Measurements from ENCODE around the gene PEPD.

PEPD gene

DNA sequence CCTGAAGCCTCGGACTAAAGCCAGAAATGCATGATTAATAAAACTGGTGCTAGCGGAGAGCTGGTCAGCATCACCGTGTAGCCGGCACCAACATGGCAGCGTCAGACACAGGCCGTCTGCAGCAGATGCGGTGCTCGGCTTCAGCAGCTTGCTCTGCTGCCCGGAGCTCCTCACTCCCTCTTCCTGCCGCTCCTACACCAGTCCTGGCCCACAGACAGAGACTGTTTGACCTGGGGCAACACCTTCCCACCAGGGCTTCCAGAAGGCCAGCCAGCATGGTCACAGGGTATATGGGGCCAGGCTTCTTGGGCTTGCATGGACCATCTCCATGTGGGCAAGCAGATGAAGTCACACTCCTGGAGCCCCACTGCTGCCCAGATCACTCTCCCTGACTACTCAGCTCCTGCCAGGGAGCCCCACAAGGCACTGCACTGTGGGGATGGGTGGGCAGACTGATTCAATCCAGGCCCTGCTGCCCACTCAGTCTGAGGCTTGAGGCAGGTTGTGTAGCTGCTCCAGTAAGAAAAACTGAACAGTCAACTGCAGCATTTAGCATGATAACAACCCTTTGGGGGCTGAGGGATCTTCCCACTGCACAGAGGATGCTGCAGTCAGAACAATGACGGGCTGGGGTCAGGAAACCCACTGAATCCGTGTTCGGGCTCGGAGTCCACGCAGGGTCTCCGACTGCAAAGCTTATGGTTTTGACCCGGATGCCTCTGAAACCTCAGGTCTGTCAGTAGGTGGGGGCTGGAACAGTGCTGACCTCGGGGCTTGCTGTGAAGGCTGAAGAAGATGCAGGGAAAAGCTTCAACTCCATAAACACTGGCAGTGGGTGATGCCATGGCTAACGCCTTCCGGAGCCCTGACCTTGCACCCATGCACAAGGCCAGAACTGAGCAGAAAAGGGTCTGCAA, 102.5 kb downstream of the PEPD start:
- DNase-seq, result no peak

DNA sequence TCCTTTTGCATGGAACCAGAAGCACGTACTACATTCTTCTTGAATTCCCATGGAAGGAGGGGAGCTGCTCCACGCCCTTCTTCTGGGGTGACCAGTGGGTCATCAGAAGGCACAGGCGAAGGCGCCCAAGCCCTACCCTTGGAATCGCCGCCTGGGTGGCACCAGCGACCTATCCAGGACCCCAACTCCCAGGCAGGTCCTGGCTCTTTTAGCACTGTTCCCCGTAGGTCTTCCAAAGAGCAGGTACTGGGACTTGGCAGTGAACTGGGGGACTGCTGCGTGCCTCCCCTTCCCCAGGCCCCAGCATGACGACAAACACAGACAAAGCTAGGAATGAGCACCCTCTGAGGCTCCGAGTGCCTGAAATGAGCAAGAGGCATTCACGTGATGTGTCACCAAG, 103.1 kb downstream of the PEPD start:
- DNase-seq, result peak; percentile 5

DNA sequence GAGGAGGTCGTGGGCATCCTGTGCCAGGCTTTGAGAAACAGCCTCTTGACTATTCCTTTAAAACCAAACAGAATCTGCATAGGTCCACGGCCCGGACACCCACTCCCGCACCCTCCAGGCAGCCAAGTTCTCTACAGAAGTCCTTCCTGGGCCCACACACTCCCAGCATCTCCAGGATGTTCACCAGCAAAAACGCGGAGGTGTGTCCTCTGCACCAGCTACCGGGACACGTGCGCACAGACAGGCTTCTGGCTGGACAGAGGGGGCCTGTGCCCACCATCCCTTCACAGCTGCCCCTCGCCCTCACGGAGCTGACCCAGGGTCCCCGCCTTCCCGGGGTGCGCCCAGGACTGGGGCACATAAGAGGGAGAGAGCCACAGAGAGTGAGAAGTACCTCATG, 103.8 kb downstream of the PEPD start:
- DNase-seq, result no peak

DNA sequence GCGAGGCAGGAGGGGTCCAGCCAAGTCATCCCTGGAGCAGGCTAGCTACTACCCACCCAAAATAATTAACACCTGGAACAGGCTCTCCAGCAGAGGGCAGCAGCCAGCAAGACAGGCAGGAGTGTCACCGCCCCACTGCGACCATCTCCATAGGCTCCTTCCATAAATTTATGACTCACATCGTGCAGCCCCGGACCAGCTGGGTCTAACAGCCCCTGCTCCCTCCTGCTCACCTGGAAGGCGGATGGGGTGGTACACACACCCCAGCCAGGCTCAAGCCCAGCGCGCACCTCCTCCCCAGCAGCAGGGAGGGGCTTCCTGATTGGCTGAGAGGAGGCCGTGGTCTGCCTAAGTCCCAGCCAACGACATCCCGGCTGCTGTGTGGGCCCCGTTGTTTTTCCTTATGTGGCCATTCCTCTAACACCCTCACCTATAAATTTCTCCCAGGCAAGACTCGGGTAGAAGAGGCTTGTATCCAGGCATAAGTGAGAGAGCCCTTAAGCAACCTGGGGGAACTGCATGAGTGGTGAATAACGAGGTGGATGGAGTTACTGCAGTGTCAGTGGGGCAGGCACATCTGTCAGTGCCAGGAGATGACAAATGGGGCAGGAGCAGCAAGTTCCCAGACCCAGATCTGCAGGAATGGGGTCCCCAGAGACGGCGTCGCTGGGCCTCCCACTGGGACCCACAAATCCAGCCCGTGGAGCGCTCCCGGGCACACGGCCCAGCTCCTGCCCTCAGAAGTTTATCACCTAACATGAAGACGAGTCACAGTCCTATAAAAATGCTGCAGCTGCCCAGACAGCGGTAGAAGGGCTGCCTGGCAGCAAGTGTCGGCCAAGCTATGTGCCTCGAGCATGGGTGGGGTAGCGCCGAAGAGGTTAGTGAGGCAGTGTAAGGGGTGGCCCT, 105.0 kb downstream of the PEPD start:
- no peak for DNase-seq

DNA sequence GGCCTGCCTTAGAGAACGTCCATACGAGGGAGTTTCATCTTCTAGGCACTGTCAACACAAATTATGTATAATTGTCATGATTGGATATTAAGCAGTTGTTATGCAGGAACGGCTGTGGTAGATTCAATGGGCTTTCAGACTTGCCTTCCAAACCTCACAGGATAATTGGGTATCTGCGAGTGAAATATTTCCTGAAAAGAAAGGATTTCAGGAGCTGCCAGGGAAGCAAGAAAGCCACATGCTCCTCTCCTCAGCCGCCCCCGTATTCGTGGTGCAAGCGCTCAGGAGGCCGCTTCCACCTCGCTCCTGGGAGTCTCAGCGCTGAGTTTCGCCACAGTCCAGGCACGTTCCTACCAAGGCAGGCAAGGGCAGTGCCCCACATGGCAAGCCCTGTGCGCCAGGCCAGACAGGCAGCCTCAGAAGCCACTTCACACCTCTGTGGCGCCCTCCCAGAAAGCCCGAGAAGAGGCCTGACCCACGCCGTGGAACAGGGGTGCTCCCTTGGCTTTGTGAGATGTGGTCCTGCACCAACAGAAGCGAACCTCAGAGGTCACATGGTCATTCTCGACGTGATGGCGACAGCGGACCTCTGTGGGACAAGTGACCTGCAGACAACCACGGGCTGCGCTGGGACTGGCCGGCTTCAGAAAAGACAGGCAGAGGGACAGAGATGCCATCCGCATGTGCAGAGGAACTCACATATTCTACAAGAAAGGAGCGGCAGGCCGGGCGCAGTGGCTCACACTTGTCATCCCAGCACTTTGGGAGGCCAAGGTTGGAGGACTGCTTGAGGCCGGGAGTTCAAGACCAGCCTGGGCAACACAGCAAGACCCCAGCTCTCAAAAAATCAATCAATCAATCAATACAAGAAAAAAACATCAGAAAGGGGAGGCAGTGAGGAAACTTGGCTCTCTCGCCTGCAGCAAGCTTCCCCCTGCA, 106.7 kb downstream of the PEPD start:
- peak; percentile 22 for DNase-seq

DNA sequence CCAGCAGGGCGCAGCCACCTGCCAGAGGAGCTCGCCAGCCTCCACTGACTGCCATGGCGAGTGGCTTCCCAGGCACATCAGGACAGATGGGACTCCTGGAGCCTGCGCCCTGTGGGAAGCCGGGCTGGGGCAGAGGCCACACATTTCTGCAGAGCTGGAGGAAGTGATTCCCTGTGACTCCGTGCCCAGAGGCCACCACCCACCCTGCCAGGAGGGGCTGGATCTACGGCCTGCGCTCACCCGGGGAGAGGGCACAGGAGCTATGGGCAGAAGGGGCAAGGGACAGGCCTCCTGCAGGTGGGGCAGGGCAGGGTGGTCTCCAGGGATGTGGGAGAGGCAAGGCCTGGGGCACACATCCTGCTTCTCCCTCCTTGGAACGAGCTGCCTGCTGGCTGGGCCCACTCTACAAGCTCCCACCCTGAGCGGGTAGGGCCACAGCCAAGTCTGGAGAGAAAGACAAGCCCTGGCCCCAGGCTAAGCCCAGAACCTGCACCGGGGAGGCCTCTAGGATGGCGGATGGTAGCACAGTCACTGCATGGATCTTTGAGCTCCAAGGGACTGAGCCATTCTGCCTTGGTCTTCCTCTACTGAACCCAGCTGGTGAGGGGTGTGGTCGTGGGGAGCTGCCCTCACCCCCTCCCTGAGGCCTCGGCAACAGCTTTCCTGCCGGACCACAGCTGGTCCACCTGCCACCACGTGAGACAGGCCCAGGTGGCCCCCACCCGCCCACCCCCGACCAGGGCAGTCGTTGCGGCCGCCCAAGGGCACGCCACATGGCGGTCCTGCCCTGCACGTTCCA, 107.5 kb downstream of the PEPD start:
- peak; percentile 27 for DNase-seq

DNA sequence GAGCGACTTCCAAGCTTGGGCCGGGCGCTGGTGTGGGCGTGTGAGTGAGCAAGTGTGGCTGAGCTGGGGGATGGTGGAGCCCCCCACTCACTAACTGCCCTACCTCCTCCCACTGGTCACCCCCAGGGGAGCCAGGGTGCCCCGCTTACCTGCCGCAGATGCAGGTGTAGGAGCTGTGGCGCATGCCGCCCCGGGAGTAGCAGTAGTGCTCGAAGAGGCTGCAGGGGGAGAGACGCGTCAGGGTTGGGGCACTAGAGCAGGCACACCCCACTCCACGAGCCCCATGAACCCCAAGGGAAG, 108.2 kb downstream of the PEPD start:
- no peak for DNase-seq

DNA sequence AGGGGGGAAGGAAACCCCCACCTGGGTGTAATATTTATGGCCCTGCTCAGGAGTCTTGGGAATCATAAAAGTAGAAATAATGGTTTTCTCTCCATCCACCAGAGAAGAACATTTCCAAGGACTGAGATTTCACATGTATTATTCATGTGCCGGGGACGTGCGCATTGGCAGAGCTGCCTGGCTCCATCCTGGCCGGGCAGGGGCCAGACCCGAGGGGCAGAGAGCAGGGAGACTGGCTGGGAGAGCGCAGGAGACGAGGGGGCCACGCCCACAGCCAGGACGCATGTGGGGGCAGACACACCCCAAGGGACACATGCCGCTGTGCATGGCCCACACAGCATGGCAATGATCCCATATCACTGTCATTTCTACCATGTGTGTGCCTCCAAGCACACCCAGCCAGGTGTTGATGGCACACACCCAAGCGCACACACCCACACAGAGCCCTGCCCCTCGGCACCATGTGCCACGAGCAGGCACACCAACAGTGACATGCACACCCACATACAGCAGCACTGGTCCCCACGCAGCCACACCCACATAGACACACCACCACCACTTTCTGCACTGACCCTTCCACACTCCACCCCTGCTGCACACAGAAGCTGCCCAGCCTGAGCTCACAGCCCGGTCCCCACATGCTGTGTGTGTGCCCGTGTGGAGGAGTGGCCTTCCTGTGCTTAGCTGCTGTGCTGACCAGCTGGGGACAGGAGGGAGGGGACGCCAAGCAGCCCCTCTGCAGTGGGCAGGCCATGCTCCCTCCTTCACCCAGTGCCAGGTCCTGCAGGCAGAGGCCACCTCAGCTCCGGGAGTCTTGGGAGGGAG, 108.8 kb downstream of the PEPD start:
- peak; percentile 21 for DNase-seq

DNA sequence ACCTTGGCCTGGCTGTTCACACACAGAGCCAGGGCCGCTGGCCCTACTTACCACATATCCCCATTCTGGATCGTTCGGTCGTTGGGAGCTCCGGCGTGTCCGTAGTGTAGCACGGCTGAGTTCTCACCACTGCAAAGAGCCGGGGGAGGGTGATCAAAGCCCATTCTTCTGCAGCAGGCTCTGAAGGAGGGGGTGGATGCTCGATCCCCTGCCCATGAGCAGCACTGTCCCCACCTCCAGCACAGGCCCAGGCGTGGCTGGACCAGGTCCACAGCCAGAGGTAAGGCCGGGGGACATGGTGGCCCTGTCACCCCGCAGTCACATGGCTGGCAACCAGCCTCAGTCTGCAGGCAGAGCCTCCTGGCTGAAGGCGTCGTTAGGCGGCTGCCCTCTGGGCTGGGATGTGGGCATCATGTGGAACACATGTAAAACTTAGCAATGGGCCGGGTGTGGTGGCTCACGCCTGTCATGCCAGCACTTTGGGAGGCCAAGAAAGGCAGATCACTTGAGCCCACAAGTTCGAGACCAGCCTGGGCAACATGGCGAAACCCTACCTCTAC, 109.9 kb downstream of the PEPD start:
- DNase-seq, result peak; percentile 21

DNA sequence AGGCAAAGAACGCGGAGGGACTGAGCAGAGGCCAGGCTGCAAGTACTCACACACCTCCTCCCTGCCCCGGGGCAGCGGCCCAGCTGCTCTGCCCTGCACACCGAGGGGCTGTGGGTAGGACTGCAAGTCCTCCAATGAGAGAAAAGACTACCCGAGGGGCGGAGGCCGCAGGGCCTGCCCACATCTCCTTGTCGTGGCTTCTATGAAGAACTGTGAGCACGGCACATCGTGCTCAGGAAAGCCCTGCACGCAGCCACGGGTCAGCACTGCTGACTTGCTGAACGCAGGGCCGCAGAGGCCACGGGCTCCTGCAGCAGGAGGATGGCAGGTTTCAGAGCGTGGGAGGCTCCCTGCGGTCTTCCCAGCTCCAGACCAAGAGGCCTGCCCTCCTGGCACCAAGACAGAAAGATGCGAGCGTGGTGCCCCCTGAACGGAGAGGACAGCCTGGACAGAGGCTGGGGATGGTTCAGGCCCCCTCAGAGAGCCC, 110.6 kb downstream of the PEPD start:
- peak; percentile 21 for DNase-seq

DNA sequence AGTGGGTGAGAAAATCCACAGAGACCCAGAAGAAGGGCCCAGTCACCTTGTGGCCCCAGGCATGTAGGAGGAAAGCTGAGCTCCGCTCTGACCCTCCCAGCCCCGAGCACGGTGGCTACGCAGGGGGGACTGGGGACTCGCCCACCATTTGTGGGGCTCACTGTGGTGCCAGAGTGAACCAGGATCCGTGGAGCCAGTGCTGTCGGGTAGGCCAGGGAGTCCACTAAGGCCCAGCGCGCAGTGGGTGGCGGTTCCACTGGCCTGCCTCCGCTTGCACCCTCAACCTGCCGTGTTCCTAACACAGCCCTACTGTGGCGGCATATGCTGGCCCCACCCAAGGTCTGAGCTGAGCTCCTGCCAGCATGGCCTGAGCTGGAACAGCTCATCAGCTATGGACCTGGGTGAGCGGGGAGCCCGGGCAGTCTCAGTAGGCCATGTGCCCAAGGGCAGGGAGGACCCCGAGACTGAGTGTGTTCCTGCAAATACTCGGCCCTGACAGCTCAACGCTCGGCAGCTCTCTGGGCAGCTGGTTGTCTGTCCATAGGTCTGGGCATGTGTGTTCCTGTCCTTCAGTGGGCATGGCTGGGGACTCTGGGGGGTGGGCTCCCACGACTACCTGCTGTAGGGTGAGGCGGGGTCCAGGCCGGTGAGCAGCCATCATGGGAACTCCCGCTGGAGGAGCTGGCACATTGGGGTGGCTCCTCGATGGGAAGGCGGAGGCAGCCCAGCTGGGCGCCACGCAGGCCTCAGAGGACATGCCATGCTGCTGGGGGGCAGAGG, 111.5 kb downstream of the PEPD start:
- DNase-seq, result peak; percentile 20

DNA sequence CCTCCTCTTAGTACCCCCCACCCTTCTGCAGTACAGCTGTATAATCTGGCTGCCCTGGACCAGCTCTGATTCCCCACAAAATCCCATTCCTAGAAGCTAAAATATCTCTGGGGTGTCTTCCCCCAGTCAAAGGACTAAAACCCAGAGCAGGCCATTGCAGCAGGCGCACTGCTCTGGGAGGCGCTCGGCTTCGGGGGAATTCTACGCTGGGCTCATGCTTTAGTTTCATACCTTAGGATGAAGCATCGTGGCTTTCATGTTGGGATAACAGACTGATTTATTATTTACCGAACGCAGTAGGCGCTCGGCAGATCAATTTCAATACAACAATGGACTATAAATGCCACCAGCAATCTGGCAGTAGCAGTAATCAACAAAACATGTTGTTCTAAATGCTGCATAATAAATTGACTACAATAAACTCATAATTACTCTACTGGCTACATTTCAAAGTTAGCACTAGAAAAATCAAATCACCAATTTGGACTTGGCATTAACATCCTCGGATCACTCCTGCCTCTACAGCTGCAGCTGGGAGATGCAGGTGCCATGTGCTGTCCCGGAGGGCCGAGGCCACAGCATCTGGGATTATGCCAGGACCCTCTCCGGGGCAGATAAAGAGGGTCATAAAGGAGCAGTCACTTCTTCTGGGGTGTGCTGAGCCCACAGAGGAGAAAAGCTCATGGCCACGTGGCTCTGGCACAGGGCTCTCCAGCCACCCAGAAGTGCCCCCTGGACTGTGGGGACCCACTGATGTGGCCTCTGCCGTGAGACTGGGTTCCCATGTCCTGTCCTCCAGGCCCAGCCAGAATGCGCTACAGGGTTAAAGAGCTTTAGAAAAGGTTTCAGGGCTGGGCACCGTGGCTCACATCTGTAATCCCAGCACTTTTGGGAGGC, 112.8 kb downstream of the PEPD start:
- no peak for DNase-seq

DNA sequence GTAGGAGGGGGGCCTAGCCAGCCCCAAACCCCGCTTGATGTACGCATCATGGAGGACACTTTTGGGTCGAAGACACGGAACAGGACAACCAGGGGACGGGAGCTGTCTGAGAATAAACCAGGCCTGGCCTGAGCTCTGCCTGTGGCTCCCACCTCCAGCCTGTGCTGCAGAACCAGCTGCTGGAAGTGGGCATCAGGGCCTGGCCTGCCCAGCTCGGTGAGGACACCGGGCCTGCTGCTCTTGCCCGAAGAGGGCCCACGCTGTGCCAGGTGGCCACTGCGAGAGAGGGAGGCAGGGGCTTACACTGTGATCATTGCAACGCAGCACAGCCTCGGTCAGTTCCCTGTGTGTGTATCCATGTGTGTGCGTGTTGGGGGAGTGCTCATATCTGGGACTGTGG, 113.5 kb downstream of the PEPD start:
- DNase-seq, result peak; percentile 20

DNA sequence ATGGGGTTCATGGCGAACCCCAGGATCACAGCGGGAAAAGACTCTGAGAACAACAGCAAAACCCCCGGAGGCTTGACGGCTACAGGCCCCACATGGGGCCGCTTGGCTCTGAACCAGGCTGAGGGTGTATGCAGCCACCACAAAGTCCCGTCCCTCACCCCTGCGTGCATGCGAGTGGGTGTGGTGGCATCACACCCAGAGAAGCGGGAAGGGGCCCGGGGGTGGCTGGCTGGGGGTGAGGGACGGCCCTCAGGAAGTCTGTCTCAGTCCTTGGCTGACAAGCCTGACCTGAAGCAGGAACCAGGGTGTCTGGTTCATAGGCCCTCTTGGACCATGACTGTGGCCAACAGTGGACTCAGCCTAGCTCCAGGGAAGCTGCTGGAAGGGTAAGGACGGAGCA, 113.9 kb downstream of the PEPD start:
- DNase-seq, result no peak

DNA sequence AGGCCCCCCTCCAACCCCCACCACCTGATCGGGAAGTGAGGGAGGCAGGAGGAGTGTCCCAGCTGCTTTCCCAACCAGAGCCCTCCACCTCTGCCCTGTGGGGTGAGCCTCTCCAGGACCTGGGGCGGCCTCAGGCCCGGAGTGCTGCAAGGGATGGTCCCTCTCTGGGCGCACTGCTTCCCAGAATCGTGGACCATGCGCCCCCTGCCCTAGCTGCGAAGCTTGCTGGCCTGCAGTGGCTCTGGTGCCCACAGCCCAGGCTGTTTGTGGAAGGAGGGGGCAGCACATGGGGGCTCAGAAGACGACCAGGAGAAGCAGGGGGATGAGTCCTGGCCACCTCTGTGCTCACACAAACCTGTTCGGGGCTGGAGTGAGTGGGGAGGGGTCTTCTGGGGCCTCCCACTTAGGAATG, 114.4 kb downstream of the PEPD start:
- DNase-seq, result no peak

DNA sequence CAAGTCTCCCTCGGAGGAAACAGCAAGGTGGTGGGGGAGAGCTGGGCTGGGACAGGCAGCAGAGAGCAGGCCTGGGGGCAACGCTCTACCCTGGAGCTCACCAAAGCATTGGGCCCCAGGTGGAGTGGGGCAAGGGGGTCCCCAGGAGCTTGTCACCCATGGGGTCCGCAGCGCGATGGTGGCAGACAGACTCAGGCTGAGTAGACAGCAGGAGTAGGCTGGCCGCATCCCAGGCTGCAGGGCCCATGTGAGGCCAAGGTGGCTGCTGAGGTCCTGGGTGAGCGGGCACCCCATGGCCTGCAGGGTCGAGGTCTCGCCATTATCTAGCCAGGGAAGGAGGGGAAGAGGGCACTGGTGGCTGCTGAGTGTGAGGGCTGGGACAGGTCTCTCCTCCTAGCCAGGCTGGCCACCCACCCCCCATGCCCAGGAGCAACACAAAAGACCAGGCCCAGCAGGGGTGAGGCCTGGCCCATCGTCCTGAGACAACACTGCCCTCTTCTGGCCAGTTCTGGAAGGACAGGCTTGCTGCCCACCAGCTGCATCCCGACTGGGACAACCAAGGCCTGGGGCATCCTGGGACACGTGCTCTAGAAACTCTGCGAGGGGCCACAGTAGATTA, 115.0 kb downstream of the PEPD start:
- peak; percentile 77 for DNase-seq

DNA sequence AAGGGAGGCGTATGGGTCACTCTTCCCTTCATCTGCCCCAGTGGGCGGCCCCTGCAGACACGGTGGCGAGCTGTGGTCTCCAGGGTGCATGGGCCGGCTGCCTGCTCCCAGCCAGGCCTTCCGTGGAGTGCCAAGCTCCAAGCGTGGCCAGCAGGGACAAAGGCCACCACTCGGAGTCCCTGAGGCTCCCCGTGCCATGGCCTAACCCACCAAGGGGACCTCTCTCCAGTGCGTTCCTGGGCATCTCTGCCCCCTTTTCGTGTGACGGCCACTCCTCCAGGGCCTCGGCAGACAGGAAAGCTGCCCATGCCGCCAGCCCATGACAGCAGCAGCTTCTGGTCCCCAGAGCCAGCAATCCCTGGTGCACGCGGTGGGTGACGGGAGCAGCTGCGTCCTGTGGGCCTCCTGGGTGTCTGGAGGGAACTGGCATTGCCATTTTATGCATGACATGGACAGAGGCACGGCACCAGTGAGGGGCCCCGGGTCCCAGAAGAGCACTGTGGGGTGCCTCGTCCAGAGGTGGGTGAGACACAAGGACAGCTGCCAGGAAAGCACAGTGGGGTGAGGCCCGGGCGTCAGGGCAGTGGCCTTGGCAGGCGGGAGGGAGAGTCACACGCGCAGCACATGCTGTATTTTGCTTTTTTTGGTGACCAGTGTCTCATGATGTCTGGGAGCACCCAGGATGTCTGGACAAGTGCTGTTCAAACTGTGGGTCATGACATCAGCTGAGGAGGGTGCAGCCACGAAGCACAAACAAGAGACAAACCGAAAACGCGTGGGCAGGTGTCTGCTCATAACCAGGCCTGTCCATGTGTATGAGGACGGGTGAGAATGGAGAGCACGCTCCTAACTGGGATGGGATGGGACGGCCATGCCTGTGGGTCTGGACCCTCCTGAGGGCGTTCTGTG, 115.8 kb downstream of the PEPD start:
- no peak for DNase-seq
